Posterior vena cava (tissue), 2 donors: ENCODE data around the gene CYS1. TPM values are rescaled to one million over a fixed set of nuclear protein-coding genes. Genes with fewer than 3 reads are reported as not detected.
"Not testable (repeated sequence)": the region's sequence is repeated elsewhere in the genome, so short reads cannot be mapped to it uniquely, and the experiment has no call there.

ENCODE experiments used
- DNase-seq: peaks from one replicate; pipeline ENCODE4 v3.0.0-alpha.2; 2020; ENCODE audit warnings: low spot score
- intact Hi-C, 2 donors: fragments of 100-400 bp; cut with DNase I; formaldehyde crosslinking; loops; one replicate each; pipeline versions ENCODE4 v1.14.1 to v1.14.2; 2022 to 2023
- total RNA-seq, 2 donors: library from RNA; stranded (reverse); fragmentation: NEBNext Ultra II Directional; extraction: Animal tissue kit (Norgen Biotek cat#: 25700); gene quantifications; one replicate each; pipeline ENCODE4 v1.2.1, GENCODE V29; 2021
- donor health status: DM: yes; HTN: yes; CAD: no.
- donor health status: DM: yes; HTN: yes; CAD: no.

CYS1 gene
- total RNA-seq, 2 donors from 2014 or later, result 3.0 to 9.1 TPM

DNA sequence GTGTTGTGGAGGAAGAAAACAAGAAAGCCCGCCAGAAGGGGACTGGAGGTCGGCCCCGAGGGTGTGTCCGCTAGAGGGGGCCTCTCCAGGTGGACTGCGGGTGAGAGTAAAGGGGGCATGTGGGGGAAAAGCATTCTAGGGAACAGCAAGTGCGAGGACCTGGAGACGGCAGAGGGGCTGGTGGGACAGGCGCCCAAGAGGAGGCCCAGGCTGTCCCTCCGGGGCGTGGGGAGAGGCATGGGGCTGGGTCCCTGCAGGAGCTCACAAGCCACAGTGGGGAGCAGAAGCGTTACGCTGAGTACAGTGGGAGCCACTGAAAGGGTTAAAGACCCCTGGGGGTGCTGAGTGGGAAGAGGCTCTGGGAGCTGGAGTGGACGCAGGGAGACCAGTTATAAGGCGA is 38.5 kb downstream of the CYS1 start:
- no peak for DNase-seq
- intact Hi-C loops, result no loop called here

GRCh38 chr2:10039658-10040410 is 40.4 kb downstream of the CYS1 start:
- peak; percentile 84 for DNase-seq

DNA sequence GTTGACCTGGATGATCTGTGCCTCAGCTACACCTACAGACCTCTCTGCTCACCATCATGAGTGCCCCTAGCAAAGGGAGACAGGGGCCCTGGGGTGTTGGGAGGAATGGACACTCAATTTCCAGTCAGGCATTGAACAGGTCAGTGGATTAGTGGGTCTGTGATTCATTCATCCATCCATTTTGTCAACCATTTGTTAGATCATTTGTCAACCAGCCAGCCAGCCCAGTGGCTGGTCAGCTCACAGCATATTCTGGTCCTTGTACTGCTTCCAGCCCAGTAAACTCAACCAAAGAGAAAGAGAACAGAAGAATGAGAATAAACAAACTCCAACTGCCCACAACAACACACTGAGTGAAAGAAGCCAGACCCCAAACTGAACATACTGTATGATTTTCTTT is 41.5 kb downstream of the CYS1 start:
- intact Hi-C loops, result loop anchor here in 1 of 2 donors (5.0 kb wide), 1 partner anchor 1171 kb away; no protein-coding TSS in a partner anchor
- DNase-seq, result no peak

More at GRCh38 chr2:10039658-10040410, 40.4 kb downstream of the CYS1 start:
- intact Hi-C loops, result loop anchor here in 1 of 2 donors (5.0 kb wide), 1 partner anchor 1173 kb away; no protein-coding TSS in a partner anchor

DNA sequence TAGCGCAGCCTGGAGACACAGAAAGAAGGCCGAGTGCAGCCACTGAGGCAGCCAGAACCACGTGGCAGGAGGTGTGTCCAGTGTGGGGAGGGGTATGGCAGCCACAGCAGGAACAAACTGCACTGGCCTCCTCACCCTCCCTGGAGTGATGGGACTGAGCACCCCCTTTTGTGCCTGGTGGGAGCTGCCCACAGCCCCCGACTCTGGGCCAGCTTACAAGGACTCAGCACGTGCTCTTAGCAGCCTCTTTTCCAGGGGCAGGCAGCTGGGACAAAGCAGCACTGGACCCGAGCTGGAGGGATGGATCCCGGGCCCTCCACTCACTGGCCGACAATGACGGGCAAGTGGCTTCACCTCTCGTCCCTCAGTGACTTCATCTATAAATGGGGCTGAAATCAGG is 42.1 kb downstream of the CYS1 start:
- intact Hi-C loops, result loop anchor here in 1 of 2 donors (5.0 kb wide), 1 partner anchor 1171 kb away; no protein-coding TSS in a partner anchor

DNA sequence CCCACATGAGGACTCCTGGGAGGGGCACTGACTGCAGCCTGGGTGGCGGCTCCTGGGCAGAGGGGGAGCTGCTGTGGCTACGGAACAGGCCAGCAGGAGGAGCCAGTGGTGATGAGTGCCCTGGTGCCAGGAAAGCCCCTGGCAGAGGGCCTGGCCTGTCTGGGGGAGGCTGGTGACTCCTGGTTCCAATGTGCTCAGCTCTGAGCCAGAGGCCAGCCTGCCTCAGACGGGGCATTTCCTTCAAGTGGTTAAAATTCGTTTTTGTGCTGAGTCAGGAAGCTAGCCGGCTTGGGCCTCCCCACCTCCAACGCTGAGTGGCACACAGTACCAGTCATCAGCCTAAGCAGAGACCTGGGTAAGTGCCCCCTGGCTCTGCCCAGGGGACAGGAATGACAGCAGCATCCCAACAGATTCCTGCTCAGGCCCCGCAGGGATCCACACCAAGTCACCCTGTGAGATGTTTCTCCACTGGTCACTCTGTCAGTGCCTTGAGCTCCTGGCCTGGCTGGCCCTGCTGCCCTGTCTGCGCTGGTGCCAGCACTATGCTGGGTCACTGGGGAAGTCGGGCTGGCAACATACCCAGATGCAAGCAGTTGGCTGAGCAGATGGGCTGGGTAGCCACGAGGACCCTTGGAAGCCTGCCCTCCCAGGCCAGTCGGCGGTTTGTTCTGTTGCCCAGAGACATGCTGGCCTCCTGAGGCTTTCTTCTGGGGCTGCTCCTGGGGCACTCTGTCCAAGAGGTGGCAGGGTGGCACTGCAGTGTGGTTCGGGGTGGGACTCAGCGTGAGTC is 43.9 kb downstream of the CYS1 start:
- peak; percentile 92 for DNase-seq
- intact Hi-C loops, result loop anchor here in 1 of 2 donors (5.0 kb wide), 1 partner anchor 1169 kb away; no protein-coding TSS in a partner anchor

More for the DNA sequence above, 42.1 kb downstream of the CYS1 start:
- DNase-seq, result no peak

GRCh38 chr2:10035633-10036032 is 44.6 kb downstream of the CYS1 start:
- no peak for DNase-seq
- intact Hi-C loops, result loop anchor here in 1 of 2 donors (5.0 kb wide), 1 partner anchor 1168 kb away; no protein-coding TSS in a partner anchor

DNA sequence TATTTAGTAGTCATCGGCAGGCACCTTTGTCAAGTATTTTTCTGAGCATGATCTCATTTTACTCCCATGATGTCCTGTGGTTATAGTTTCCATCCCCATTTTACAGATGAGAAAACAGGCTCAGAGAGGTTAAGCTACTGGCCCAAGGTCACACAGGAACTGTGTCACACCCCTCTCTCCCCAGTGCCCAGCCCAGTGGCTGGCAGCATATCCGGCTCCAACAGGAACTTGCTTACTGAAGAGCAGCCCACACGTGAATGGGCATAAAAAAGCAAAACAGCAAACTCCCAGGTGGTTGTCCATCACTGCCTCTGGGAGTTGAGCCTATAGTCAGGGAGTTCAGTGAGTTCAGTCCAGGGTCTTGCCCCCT is 45.2 kb downstream of the CYS1 start:
- intact Hi-C loops, result loop anchor here in 1 of 2 donors (5.0 kb wide), 1 partner anchor 1168 kb away; no protein-coding TSS in a partner anchor
- no peak for DNase-seq

DNA sequence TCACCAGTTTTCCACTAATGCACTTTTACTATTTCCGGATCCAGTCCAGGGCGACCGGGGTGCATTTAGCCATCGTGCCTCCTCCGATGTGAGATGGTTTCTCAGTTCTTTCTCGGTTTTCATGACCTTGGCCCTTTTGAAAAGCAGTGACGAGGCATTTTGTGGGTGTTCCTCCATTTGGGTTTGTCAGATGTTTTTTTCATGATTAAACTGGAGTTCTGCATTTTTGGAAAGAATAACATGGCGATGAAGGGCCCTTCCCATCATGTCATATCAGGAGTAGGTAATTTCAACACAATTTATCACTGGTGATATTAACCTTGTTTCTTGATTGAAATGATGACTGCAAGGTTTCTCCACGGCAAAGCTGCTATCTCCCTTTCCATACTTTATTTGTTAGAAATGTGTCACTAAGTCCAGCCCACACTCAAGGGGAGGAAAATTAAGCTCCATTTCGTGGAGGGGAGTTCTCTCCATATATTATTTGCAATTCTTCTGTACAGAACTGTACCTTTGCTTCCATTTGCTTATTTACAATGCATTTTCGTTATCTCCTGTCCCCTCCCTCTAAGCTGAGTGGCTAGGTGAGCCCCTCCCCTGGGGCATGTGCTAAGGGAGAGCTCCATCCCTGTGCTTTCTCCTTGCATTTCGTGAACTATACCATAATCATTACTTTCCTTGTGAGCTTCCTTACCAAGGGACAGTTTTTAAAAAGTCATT is 45.7 kb downstream of the CYS1 start:
- intact Hi-C loops, result loop anchor here in 1 of 2 donors (5.0 kb wide), 1 partner anchor 1167 kb away; no protein-coding TSS in a partner anchor
- no peak for DNase-seq

DNA sequence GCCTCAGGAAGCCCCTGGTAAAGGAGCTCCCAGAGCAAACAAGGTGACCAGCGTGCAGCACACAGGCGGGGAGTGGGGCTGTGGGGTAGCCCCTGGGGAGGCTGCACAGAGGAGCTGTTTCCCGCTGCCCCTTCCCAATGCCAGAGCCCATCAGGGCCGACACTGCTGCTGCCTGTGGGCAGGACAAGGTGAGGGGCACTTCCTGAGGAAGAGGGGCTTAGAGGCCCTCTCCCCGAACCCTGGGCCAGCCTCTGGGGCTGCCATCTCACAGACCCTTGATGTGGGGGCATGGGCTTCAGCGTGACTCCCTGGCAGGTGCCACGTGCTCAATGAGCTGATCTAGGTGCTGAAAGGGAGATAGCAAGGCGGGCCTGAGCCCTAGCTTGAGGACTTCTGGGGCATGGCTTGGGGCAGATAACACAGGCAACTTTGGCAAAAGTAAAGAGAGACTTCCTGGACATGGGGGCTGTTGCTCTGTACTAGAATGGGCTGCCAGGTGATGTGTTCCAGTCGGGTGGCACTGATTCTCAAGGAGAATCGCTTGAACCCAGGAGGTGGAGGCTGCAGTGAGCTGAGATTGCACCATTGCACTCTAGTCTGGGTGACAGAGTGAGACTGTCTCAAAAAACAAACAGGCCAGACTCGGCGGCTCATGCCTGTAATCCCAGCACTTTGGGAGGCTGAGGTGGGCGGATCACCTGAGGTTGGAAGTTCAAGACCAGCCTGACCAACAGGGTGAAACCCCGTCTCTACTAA is 46.8 kb downstream of the CYS1 start:
- no peak for DNase-seq
- intact Hi-C loops, result no loop called here

DNA sequence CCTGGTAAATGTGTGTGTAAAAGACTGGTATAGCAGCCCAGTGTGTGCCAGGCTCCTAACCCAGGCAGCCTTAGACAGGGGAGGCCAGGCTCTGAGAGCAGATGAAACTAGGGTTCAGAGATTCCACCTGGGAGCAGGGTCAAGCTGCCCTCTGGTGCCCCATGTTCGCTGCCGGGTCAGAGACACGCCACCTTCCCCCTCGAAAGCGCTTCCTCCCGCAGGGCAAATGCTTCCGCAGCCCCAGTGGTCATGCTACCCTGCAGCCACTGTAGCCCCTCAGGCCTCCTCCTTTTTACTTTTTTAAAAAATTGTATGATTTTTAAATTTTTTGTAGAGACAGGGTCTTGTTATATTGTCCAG is 47.5 kb downstream of the CYS1 start:
- DNase-seq, result no peak
- intact Hi-C loops, result no loop called here

DNA sequence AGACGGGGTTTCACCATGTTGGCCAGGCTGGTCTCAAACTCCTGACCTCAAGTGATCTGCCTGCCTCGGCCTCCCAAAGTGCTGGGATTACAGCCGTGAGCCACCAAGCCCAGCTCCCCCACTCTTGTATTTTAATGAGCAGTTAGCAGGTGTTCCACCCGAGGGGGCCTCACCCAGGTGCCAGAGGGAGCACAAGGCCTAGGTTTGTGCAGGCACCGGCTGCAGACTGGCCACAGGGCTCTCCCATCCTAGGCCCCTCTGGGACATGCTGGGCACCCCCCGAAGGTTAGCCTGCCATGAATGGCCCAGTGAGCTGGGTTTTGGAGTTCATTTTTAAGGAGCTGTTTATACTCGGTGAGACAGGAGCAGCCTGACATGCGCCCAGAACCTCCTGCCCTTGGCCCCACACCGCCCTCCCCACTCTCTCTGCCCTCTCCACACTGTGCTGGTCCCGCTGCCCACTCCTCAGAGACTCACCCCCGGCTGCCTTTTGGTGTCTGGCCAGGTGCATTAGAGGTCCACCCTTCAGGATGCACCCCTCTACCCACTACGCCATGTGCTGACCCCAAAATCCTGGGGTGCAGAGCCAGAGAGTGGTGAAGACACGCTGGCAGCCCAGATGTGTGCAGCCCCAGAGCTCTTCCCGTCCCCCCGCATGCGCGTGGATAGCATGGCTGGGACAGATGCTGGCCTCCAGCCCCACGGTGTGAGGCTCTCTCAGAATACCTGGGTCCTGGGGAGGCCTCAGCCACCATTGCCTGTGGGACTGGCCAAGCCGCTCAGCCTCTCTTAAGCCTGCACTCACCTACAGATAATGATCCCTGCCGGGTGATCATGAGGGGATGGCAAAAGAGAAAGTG is 48.1 kb downstream of the CYS1 start:
- intact Hi-C loops, result no loop called here
- no peak for DNase-seq

DNA sequence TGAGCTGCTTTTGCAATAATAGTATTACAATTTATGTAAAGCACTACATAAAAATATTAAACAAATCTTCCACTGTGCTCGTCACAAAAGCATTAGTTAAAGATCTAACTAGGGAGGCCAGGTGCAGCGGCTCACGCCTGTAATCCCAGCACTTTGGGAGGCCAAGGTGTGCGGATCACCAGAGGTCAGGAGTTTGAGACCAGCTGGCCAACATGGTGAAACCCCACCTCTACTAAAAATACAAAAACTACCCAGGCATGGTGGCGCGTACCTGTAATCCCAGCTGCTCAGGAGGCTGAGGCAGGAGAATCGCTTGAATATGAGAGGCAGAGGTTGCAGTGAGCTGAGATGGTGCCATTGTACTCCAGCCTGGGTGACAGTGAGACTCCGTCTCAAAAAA is 49.4 kb downstream of the CYS1 start:
- DNase-seq, intact Hi-C loops: not testable (repeated sequence)

DNA sequence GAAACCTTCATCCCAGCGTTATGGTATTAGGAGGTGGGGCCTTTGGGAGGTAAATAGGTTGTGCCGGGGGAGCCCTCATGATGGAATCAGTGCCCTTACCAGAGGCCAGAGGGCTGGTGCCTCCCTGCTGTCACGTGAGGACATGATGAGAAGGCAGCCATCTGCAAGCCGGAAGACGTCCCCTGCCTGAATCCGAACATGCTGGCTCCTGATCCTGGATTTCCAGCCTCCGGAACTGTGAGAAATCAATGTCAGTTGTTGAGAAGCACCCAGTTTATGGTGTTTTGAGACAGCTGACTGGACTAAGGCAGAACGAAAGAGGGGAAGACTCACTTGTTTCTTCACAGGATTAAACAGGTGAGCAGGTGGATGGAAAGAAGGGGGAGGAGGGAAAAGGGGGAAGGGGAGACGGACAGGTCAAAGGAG is 49.9 kb downstream of the CYS1 start:
- intact Hi-C loops, result no loop called here
- no peak for DNase-seq

- intact Hi-C loops, result loop anchor here in 1 of 2 donors (10.0 kb wide), 1 partner anchor 455 kb away; no protein-coding TSS in a partner anchor
- DNase-seq, result no peak
These were observed 50.4 kb downstream of the CYS1 start for GRCh38 chr2:10029875-10030223.

DNA sequence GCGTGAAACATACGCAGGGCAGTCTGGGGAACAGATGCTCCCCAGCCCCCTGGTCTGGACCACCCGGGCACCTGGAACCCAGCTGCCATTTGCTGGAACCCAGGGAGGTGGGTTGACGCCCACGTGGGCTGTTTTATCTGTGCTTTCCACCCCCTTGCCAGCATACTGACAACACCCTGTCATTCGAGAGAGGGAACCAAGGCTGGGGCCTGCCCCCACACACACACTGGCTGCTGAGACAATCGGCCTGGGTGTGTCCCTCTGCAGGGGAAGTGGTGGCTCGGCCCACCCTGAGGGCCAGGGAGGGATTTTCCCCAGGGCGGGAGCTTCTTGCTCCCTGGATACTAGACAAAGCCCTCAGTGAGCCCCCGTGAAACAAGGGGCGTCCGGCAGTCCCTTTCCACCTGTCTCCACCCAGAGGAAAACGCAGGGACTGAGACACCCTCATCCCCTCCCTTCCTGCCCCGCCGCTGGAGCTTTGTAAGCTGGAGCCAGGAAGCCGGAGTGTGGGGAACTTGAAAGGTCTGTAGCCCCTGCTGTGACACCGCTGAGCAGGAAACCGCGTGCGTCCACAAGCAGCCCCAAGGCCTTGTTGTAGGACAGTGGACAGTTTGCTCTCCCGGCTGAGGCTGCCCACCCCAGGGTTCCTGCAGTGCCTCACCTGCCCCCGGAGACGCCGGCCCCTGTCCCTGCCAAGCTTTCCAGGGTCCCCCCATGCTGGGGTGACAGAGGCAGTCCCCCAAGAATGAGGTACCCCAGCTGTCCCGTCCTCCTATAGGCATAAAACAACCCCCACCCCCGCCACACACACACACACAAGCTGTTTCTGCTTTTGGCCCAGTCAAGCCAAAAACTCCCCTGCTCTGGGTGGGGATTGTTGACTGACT is 51.0 kb downstream of the CYS1 start:
- DNase-seq, result peak; percentile 91
- intact Hi-C loops, result loop anchor here in 1 of 2 donors (10.0 kb wide), 1 partner anchor 454 kb away; no protein-coding TSS in a partner anchor

GRCh38 chr2:10028407-10028987 is 51.7 kb downstream of the CYS1 start:
- intact Hi-C loops, result loop anchor here in 1 of 2 donors (10.0 kb wide), 1 partner anchor 454 kb away; no protein-coding TSS in a partner anchor
- no peak for DNase-seq
